Measurements from ENCODE around the gene CCT5. TPM values are rescaled to one million over a fixed set of nuclear protein-coding genes. Genes with fewer than 3 reads are reported as not detected.
"Not testable (repeated sequence)": the region's sequence is repeated elsewhere in the genome, so short reads cannot be mapped to it uniquely, and the experiment has no call there.

CCT5 gene
- total RNA-seq, 4 donors from 2014 or later = 113 to 208 (median 155) TPM

GRCh38 chr5:10265245-10266109 lies 15.4 kb downstream of the CCT5 start:
- TF ChIP-seq POLR2A (IDR thresholded peaks at IDR 0.05) = no peak
- TF ChIP-seq CTCF (IDR thresholded peaks at IDR 0.05) = no peak
- no peak for TF ChIP-seq POLR2AphosphoS5 (IDR thresholded peaks at IDR 0.05)
- TF ChIP-seq EP300 (IDR thresholded peaks at IDR 0.05) = no peak
- Histone ChIP-seq H3K27me3 (no peaks in the 10 kb centered on the region), H3K4me3 (no peak overlapping the region), H3K27ac (no peak overlapping the region), H3K4me1 (no peaks in the 10 kb centered on the region), H3K9me3 (no peaks in the 10 kb centered on the region), H3K36me3 (peaks cover 0 to 60% of the 10 kb centered on the region in 2 donors)
- ATAC-seq = no peak
- 59 to 73% methylated on average over 4 to 5 of the region's 6 CpGs for WGBS, 2 donors (ENCODE audit: low coverage in 1 of 2)

GRCh38 chr5:10266137-10266536 lies 16.1 kb downstream of the CCT5 start:
- no peaks in the 10 kb centered on the region for H3K9me3 ChIP-seq
- peaks cover 0 to 53% of the 10 kb centered on the region in 2 donors for H3K36me3 ChIP-seq
- H3K4me3 ChIP-seq = no peak overlapping the region
- TF ChIP-seq POLR2A (IDR thresholded peaks at IDR 0.05) (no peak), POLR2AphosphoS5 (IDR thresholded peaks at IDR 0.05) (no peak), EP300 (IDR thresholded peaks at IDR 0.05) (no peak), CTCF (IDR thresholded peaks at IDR 0.05) (no peak)
- no peaks in the 10 kb centered on the region for H3K4me1 ChIP-seq
- 58 to 62% methylated on average over 4 of the region's 4 CpGs for WGBS, 2 donors (ENCODE audit: low coverage in 1 of 2)
- H3K27me3 ChIP-seq = no peaks in the 10 kb centered on the region
- no peak for ATAC-seq
- H3K27ac ChIP-seq = no peak overlapping the region

- no peaks in the 10 kb centered on the region for H3K4me1 ChIP-seq
- H3K36me3 ChIP-seq = peaks cover 0 to 46% of the 10 kb centered on the region in 2 donors
- 78 to 90% methylated on average over 3 to 4 of the region's 4 CpGs for whole genome bisulfite sequencing, 2 donors (ENCODE audit: low coverage in 1 of 2)
- no peak overlapping the region for H3K27ac ChIP-seq
- H3K27me3 ChIP-seq = no peaks in the 10 kb centered on the region
- ATAC-seq = no peak
- no peaks in the 10 kb centered on the region for H3K9me3 ChIP-seq
- TF ChIP-seq POLR2AphosphoS5 (IDR thresholded peaks at IDR 0.05) (no peak), CTCF (IDR thresholded peaks at IDR 0.05) (no peak), POLR2A (IDR thresholded peaks at IDR 0.05) (no peak), EP300 (IDR thresholded peaks at IDR 0.05) (no peak)
- H3K4me3 ChIP-seq = no peak overlapping the region
These were observed 16.8 kb downstream of the CCT5 start for GRCh38 chr5:10266839-10267238.

GRCh38 chr5:10268100-10268499 lies 18.0 kb downstream of the CCT5 start:
- no peaks in the 10 kb centered on the region for H3K27me3 ChIP-seq
- no peaks in the 10 kb centered on the region for H3K9me3 ChIP-seq
- ATAC-seq = no peak
- 80 to 97% methylated on average over 2 to 10 of the region's 10 CpGs for WGBS, 2 donors (ENCODE audit: low coverage in 1 of 2)
- TF ChIP-seq EP300 (IDR thresholded peaks at IDR 0.05) = no peak
- no peaks in the 10 kb centered on the region for H3K4me1 ChIP-seq
- H3K27ac ChIP-seq = no peak overlapping the region
- H3K36me3 ChIP-seq = peaks cover 0 to 33% of the 10 kb centered on the region in 2 donors
- no peak overlapping the region for H3K4me3 ChIP-seq

- Histone ChIP-seq H3K4me1 (no peaks in the 10 kb centered on the region), H3K9me3 (no peaks in the 10 kb centered on the region), H3K4me3 (no peak overlapping the region), H3K36me3 (no peaks in the 10 kb centered on the region), H3K27ac (no peak overlapping the region), H3K27me3 (no peaks in the 10 kb centered on the region)
- TF ChIP-seq EP300 (IDR thresholded peaks at IDR 0.05) = no peak
- no peak for TF ChIP-seq CTCF (IDR thresholded peaks at IDR 0.05)
- no peak for TF ChIP-seq POLR2AphosphoS5 (IDR thresholded peaks at IDR 0.05)
- TF ChIP-seq POLR2A (IDR thresholded peaks at IDR 0.05) = no peak
- ATAC-seq = no peak
- 77% methylated on average over 4 to 8 of the region's 9 CpGs for WGBS, 2 donors (ENCODE audit: low coverage in 1 of 2)
These were observed 22.2 kb downstream of the CCT5 start for GRCh38 chr5:10272053-10272874.

GRCh38 chr5:10272875-10273209 lies 22.8 kb downstream of the CCT5 start:
- 48 to 69% methylated on average over 3 to 6 of the region's 6 CpGs for WGBS, 2 donors (ENCODE audit: low coverage in 1 of 2)
- not testable (repeated sequence) for H3K4me3 ChIP-seq, H3K36me3 ChIP-seq, H3K27ac ChIP-seq, H3K27me3 ChIP-seq, H3K9me3 ChIP-seq, ATAC-seq, H3K4me1 ChIP-seq
